Measurements from ENCODE around the gene PTP4A2. TPM values are rescaled to one million over a fixed set of nuclear protein-coding genes. Genes with fewer than 3 reads are reported as not detected.

Gene PTP4A2
- total RNA-seq, 1 donor from 2014 or later, result 249 TPM

DNA sequence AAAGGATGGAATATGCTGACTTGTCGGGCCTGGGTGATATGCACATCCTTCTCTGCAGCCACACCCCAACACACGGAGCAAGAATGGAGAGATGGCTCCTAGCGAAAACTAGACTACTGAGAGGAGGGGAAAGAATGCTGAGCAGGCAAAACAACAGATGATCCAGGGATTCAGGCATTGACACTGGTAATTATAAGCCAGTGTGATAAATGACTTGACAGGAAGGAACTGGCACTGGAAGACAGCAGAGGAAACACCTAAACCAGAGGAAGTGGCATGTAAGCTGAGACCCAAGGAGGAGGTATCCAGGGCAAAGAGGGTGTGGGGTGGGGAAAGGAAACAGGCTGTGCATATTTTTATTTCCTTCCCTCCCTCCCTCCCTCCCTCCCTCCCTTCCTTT lies 43.8 kb upstream of the PTP4A2 start:
- Mint-ChIP-seq H3K4me1 (peaks cover 46% of the 10 kb centered on the region), H3K27ac (peak overlapping the region; percentile 59), H3K36me3 (ENCODE audit: low read depth) (no peaks in the 10 kb centered on the region), H3K27me3 (no peaks in the 10 kb centered on the region), H3K4me3 (peak overlapping the region; percentile 44), H3K9me3 (no peaks in the 10 kb centered on the region)
- CTCF ChIA-PET, result interaction anchor here (1.2 kb wide), 1 partner anchor 26 kb away, joined by 3 read pairs; no protein-coding TSS in a partner anchor
- intact Hi-C loops (cut with micrococcal nuclease), result no loop called here
- no peak for DNase-seq
- TF ChIP-seq, protein P1, sequence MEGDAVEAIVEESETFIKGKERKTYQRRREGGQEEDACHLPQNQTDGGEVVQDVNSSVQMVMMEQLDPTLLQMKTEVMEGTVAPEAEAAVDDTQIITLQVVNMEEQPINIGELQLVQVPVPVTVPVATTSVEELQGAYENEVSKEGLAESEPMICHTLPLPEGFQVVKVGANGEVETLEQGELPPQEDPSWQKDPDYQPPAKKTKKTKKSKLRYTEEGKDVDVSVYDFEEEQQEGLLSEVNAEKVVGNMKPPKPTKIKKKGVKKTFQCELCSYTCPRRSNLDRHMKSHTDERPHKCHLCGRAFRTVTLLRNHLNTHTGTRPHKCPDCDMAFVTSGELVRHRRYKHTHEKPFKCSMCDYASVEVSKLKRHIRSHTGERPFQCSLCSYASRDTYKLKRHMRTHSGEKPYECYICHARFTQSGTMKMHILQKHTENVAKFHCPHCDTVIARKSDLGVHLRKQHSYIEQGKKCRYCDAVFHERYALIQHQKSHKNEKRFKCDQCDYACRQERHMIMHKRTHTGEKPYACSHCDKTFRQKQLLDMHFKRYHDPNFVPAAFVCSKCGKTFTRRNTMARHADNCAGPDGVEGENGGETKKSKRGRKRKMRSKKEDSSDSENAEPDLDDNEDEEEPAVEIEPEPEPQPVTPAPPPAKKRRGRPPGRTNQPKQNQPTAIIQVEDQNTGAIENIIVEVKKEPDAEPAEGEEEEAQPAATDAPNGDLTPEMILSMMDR (IDR thresholded peaks at IDR 0.05), result no peak
- POLR2A ChIA-PET, result interaction anchor here (0.5 to 0.7 kb wide), 3 partner anchors 26 to 155 kb away, joined by 3 to 4 read pairs (median 3); no protein-coding TSS in a partner anchor
- ATAC-seq (ENCODE audit: low read depth), result no peak

DNA sequence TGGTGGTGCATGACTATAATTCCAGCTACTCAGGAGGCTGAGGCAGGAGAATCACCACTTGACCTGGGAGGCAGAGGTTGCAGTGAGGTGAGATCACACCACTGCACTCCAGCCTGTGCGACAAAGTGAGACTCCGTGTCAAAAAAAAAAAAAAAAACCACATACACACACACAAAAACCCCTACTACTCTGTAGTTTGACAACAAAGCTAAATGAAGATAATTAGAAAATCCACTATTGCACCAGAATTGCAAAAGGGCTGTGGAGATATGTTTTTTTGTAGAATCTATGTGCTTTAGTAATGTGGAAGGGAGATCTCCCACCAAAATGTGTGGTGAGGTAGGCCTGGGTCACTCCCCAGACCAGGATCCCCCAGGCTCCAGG lies 43.3 kb upstream of the PTP4A2 start:
- DNase-seq, result no peak
- peak overlapping the region; percentile 59 for H3K27ac Mint-ChIP-seq
- intact Hi-C loops (cut with micrococcal nuclease), result no loop called here
- H3K9me3 Mint-ChIP-seq, result no peaks in the 10 kb centered on the region
- TF ChIP-seq, protein P1 (IDR thresholded peaks at IDR 0.05), result no peak
- H3K36me3 Mint-ChIP-seq (ENCODE audit: low read depth), result no peaks in the 10 kb centered on the region
- ChIA-PET CTCF (interaction anchor here (1.2 kb wide), 1 partner anchor 26 kb away, joined by 3 read pairs; no protein-coding TSS in a partner anchor), POLR2A (interaction anchor here (0.6 to 0.7 kb wide), 3 partner anchors 26 to 193 kb away, joined by 3 to 4 read pairs (median 3); no protein-coding TSS in a partner anchor)
- no peak for ATAC-seq (ENCODE audit: low read depth)
- H3K4me1 Mint-ChIP-seq, result peaks cover 43% of the 10 kb centered on the region
- no peaks in the 10 kb centered on the region for H3K27me3 Mint-ChIP-seq
- peak overlapping the region; percentile 44 for H3K4me3 Mint-ChIP-seq

GRCh38 chr1:31980835-31981455 lies 42.8 kb upstream of the PTP4A2 start:
- H3K4me3 Mint-ChIP-seq, result peak overlapping the region; percentile 44
- H3K36me3 Mint-ChIP-seq (ENCODE audit: low read depth), result no peaks in the 10 kb centered on the region
- no peaks in the 10 kb centered on the region for H3K27me3 Mint-ChIP-seq
- TF ChIP-seq, protein P1 (IDR thresholded peaks at IDR 0.05), result no peak
- intact Hi-C loops (cut with micrococcal nuclease), result no loop called here
- ChIA-PET CTCF (interaction anchor here (1.2 kb wide), 1 partner anchor 25 kb away, joined by 3 read pairs; no protein-coding TSS in a partner anchor), POLR2A (interaction anchor here (0.6 to 1.3 kb wide), 3 partner anchors 25 to 192 kb away, joined by 3 to 8 read pairs (median 3); partner anchors contain the start of gene KHDRBS1)
- peaks cover 43% of the 10 kb centered on the region for H3K4me1 Mint-ChIP-seq
- DNase-seq (no peak), ATAC-seq (ENCODE audit: low read depth) (peak; percentile 63)
- no peaks in the 10 kb centered on the region for H3K9me3 Mint-ChIP-seq
- peak overlapping the region; percentile 59 for H3K27ac Mint-ChIP-seq

- POLR2A ChIA-PET, result no interaction called here
- no peak for ATAC-seq (ENCODE audit: low read depth)
- H3K9me3 Mint-ChIP-seq, result no peaks in the 10 kb centered on the region
- no peaks in the 10 kb centered on the region for H3K27me3 Mint-ChIP-seq
- H3K27ac Mint-ChIP-seq, result no peak overlapping the region
- peaks cover 30% of the 10 kb centered on the region for H3K4me1 Mint-ChIP-seq
- intact Hi-C loops (cut with micrococcal nuclease), result no loop called here
- no peak overlapping the region for H3K4me3 Mint-ChIP-seq
- DNase-seq, result no peak
- H3K36me3 Mint-ChIP-seq (ENCODE audit: low read depth), result no peaks in the 10 kb centered on the region
- CTCF ChIA-PET, result interaction anchor here (2.2 kb wide), 1 partner anchor 84 kb away, joined by 7 read pairs; no protein-coding TSS in a partner anchor
- TF ChIP-seq, protein P1 (IDR thresholded peaks at IDR 0.05), result no peak
Measured at GRCh38 chr1:31978843-31979400, 40.8 kb upstream of the PTP4A2 start.

All from activated B cell treated with CpG ODN at 0.5 μM for 24 hours (primary cell).